CD4-positive, alpha-beta T cell treated with Interleukin-6 for 4 hours (primary cell): ENCODE results near the gene TNFRSF12A.

Source experiments
- DNase-seq: peaks from one replicate; pipeline ENCODE4 v3.0.0-alpha.2; 2020; ENCODE audit warnings: mixed read lengths

TNFRSF12A gene

DNA sequence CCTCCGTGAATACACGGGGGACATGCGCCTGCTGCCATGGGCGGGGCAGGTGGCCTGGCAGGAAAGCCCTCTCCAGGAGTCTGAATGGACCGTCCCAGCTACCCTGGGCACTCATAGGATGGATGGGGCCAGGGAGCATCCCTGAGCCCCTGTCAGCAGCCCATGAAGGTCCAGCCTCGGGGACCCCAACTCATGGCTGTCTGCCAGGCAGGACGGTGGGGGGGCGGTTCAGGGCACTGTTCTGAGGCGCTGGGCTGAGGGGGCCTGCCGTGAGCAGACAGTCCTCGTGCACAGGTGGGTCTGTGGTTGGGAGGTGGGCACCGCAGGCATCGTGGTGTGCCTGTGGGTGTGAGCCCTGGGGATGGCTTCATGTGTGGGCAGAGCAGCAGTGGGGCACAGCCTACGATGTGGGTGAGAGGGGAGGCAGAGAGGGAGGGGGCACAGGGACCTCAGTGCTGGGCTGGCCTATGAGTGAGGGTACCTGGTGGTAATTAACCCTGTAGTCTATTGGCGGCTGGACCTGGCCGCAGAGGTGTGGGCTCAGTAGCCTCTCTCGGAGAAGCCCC lies 33.5 kb upstream of the TNFRSF12A start:
- no peak for DNase-seq

DNA sequence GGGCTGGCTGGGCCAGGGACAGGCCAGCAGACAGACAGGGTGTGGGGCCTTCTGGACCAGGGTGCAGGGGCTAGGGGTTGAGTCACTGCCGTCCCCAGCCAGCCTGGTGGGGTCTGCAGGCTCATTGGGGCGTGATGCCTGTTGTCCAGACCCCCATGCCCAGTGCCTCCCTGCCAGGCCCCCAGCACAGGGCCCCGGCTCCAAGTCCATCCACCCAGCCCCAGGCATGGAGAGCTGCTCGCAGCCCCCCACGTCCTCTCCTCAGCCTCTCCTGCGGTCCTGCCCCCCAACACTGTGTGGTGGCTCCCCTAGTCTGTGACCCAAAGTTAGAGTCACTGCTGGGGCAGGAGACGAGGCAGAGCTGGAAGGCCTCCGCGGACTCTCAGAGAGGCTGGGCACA lies 32.9 kb upstream of the TNFRSF12A start:
- no peak for DNase-seq

DNA sequence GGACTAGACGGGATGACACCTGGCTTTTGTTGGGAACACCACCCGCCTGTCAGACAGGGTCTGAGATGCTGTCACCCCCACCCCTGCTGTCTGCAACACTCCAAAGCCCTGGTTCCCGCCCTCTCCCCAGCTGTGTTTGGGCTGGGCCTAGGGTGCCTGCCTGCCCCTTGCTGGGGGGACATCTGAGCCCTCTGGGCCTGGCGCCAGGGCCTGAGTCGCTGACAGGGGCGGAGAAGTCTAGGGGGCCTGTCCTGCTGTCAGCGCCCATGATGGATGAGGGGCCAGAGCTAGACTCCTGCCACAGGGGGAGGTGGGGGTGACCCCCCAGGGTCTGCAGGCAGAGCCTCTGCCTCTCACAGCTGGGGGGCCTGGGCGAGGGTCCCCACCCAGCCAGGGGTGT lies 32.3 kb upstream of the TNFRSF12A start:
- no peak for DNase-seq

DNA sequence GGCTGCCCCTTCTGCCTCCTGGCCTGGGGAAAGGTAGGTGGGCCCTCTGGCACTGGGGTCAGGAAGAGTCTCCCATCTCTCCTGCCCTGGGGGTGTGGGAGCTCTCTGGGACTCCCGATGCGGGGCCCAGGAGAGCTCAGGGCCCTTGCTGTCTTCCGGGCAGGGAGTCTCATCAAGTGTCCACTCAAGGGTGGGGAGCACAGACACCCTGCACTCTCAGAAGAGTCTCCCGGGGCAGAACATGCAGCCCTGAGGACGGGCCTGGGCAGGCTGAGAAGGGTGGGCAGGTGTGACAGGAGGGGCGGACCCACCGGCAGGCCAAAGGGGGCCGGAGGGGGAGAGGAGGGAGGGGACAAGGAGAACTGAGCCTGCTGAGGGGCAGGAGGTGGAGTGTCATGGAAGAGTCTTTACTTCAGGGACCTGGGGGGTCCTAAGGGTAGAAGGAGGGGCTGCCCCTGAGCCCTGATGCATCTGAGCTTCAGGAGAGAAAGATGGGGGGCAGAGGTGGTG lies 31.5 kb upstream of the TNFRSF12A start:
- DNase-seq: no peak

DNA sequence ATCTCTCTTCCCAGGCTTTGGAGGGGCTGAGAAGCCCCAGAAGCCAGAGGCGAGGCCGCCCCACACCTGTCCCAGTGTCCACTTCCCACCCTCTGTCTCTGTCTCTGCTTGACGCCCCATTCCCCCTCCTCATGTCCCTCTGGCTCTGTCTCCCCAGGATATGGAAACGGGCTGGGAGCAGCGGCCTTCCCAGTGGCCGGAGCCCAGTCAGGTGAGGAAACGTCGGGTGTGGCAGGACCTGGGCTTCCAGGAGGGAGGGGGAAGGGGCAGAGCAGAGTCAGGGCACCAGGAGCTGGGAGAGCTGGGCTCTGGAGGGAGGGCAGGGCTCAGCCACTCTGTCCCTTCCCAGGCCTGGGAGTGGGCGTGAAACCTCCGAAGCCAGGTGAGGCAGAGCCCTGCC lies 29.3 kb upstream of the TNFRSF12A start:
- no peak for DNase-seq

DNA sequence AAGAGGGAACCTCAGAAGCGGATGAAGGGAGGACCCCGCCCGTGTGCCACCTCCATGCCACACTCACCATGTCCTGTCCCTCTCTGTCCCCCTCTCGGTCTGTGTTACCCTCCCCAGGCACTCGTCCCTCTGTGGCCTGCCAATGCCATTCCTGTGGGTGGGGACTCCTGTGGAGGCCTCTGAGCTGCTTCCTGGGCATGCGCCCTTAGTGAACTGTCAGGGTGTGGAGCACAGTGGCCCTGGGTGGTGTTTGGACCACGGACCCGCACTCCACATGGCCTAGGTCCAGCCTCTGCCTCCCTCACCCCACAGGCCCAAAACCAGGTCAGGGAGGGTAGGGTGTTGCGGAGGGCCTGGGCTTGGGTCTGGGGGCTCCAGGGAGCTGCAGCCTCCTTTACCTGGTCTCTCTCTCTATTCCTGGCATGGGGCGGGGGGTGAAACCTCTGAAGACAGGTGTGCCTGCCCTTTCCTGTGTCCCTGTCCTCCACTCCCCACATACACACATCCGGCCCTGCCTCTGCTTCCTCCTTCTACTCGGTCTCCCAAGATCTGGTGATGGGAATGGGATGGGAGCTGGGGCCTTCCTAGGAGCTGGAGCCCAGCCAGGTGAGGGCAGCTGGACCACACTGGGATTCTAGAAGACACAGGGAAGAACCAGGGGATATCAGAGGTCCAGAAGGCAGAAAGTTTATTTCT lies 28.5 kb upstream of the TNFRSF12A start:
- DNase-seq: no peak

DNA sequence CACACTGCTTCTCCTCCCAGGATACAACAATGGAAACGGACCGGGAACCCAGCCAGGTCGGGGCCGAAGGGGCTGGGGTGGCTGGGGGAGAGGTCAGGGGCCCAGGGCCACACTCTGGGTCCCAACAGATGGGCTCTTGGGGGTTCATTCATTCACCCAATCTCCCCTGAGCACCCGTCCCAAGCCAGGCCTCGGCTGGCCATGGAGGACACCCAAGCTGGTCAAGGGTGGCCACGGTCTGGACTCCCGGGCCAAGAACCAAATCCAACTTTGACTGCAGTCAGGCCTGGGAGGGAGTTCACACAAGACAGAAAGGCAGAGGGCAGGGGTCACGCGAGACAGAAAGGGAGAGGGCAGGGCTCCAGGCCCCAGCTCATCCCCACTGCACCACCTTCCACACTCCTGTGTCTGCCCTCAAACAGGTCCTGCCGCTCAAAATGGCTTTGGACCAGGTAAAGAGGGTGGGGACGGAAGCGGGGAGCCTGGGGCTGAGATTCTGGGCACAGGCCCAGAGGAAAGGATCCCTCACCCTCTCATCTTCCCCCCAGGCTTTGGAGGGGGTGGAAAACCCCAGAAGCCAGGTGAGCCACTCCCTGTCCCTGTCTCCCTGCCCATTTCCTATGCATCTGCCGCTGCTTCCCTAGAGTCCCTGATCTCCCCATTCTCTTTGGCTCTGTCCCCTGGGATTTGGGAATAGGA lies 27.6 kb upstream of the TNFRSF12A start:
- DNase-seq: no peak

DNA sequence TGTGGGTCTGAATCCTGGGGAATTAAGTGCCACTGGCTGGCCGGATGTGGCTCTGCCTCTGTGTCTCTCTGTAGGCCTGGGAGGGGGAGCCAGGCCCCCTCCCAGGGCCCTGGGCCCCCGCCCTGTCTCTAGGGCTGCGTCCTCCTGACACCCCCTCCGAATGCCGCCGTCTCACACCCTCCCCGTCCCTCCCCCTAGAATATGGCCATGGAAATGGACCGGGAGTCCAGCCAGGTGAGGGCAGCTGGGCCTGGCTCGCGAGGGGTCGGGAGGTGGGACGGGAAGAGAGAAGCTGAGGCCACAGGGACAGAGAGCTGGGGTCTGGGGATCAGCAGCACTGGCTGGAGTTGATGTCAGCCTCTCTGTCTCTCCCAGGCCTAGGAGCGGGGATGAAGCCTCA lies 23.9 kb upstream of the TNFRSF12A start:
- no peak for DNase-seq

DNA sequence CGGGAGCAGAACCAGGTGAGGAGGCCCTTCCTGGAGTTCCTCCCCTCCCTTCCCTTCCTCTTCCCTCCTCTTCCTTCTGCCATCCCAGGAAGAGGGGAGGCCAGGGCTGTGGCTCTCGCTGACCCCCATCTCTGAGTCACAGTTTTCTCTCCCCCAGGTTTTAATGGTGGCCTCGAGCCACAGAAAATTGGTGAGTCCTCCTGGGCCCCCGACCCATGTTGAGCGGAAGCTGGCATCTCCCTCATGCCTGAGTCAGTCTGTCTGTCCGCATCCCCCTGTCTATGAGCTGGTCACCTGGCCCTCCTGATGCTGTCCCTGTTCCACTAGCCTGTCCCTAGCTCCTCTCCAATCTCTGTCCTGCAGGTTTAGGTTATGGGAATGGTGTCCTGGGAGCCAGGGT lies 20.2 kb upstream of the TNFRSF12A start:
- DNase-seq: no peak

DNA sequence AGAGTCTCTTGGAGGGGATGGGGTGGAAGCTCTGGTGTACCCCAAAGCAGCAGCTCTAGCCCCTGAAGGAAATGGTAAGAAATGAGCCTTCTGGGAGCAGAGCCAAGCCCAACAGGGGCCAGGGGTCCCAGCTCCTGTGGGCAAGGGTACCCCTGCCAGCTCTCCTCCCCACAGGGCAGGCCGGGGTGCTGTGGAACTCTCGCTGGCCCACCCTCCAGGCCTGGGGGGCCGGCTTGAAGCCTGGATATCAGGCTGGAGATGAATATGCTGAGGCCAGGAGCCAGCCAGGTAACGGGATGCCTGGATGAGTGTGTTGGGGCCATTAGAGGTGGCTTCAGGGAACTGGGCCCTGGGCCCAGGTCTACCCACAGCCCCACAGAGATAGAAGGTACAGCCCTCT lies 19.6 kb upstream of the TNFRSF12A start:
- DNase-seq: no peak

DNA sequence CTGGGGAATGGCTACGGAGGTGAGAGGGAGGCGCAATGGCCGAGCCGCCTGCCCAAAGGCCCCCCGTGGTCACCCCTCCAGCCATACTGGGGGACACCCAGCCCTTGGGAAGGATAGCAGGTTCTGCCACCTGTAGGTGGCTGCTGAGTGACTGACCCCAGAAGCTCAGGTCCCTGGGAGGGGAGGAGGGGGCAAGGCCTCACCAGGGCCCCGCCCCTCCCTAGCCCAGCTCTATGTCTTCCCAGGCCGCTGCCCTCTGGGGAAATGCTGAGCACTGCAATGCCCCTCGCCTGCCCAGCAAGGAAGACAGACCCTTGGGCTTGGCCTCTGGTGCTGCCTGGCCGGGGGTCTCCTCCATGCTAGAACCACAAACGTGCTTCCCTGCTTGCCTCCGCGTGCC lies 18.9 kb upstream of the TNFRSF12A start:
- no peak for DNase-seq

DNA sequence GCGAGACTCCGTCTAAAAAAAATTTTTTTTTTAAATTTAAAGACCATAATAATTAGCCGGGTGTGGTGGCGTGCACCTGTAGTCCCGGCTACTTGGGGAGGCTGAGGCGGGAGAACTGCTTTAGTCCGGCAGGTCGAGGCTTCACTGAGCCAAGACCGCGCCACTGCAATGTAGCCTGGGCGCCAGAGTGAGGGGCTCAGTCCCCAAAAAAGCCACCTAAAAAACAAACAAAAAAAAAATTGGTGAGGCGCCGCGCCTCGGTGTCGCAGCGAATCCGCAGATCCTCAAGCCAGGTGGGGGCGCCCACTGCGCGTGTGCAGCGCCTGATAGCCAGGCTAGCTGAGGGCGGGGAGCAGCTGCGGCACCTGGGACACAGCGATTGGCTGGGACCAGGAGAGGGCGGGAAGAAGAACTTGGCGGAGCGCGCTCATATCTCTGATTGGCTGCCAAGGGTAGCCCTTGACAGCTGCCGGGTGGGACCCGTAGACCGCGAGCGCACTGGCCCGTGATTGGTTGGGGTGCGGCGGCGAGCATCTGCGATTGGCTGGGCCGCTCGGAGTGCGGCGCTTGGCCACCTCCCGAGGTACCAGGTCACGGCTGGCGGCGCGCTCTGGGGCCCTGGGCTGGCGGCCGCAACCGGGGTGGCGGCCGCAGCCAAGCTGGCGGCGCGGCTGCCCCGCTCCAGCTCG lies 16.4 kb upstream of the TNFRSF12A start:
- peak; percentile 97 for DNase-seq

DNA sequence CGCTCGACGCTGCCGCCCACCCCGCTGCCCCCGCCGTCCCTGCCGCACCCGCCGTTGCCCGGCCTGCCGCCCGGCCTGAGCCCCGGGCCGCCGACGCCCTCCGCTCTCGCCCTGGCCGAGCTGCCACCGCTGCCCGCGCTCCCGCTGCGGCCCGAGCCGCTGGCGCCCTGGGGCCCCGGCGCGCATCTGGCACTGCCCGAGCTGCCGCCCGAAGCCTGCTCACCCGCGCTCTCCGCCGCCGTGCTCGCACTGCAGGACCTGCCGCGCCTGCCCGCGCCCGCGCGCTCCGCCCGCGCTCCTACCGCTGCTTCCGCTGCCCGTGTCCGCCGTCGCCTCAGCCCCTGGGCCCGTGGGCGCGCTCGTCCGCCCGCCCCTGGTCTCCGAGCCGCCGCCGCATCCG lies 15.8 kb upstream of the TNFRSF12A start:
- DNase-seq: peak; percentile 26

DNA sequence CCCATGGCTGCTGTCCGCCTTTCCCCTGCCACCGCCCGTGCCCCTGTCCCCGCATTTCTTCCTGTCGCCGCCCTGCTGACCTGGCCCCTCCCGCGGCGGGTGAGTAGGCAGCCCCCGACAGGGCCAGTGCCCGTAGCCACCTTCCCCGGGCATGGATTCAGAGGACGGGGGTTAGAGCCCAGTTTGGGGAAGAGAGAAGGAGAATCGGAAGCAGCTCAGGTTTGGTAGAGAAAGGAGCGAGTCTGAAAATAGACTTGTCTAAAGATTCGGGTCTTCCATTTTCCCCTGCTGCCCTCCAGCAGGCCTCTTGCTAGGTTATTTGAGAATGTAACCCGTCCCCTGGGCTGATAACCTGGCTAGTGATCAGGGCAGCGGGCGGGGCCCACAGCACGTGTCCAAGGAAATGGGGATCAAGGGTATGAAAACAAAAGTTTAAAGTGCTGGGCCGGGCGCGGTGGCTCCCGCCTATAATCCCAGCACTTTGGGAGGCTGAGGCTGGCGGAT lies 15.3 kb upstream of the TNFRSF12A start:
- DNase-seq: no peak

DNA sequence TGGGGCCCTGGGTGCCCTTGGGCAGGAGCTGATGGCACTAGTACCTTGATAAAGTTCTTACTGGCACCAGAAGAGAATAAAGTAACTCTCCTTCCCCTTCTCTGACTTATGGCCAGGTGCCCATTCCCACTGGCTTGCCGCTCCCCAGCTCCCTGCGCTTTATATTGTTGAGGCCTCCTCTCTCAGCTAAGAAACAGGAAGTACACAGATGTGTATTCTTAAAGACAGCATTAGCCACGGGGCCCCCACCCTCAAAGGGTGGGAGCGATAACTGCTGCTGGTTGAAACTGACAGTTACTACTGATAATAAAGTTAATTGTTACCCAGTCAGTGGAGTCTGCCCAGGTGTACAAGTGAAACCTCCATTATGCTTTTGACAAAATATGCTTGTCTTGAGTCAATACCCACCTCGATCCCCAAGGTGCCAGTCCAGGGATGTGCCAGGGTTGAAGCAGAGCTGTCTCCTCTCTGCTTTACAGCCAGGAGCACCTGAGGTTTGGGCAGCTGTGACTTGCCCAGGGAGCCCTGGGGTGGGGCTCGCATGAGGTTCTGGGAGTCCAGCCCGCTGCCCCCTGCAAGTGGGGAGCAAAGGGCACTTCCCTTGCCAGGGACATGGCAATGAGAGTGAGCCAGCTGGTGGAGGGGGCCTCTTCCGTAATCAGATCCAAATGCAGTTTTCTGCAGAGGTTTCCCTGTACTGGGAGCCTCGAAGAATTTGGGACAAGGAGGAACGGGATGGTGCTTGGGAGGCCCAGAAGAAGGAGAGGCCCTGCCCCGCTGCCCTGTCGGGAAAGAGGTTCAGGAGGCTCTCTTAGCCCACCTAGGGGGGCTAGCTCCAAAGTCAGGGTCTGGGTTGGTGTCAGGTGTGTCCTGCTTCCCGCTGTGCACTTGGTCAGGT lies 12.9 kb upstream of the TNFRSF12A start:
- no peak for DNase-seq

DNA sequence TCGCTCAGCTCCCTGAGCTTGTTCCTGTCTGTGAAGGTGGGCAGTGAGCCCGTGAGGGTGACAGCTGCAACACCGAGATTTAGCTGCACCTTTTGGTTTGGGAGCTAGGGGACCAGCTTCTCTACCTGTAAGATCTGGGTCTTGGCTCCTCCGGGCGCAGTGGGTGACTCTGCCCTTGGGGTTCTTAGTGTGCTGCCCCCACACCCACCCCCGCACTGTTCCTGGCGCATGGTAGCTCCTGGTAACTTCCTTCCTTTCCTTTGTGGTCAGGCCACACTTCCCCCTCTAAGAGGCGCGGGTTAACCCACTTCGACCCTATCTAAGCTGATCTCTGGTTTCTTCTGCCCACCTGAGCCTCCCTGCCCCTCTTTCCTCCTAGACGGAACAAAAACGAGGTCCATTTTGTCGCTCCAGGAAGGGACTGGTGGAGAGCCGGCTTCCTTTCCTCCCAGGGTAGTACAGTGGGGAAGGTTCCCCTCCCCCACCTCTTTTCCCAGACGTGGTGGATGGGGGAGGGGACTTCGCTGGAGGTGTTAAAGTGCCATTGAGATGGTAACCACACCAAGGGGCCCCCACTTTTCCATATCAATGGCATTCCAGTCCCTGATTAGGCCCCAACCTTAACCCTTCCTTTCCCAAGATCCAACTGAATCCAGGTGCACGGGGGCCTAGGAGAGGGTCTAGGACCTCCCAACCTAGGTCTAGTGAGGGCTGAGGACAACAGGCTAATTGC lies 12.0 kb upstream of the TNFRSF12A start:
- DNase-seq: peak; percentile 45

DNA sequence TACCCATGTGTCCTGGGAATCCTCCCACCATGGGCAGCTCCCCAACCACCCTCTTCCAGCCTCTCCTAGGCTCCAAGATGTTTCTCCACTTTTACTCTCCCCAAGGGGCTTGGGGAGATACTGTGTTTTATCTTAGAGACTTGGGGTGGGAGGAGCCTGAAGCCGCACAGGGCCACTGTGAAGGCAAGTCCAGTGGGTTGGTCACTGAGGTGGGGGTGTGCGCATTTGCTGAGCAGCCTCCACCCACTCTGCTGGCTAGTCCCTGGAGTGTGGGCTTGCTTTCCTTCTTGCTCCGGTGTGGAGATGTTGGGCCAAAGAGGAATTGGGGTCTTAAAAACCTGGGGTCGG lies 11.5 kb upstream of the TNFRSF12A start:
- DNase-seq: no peak

DNA sequence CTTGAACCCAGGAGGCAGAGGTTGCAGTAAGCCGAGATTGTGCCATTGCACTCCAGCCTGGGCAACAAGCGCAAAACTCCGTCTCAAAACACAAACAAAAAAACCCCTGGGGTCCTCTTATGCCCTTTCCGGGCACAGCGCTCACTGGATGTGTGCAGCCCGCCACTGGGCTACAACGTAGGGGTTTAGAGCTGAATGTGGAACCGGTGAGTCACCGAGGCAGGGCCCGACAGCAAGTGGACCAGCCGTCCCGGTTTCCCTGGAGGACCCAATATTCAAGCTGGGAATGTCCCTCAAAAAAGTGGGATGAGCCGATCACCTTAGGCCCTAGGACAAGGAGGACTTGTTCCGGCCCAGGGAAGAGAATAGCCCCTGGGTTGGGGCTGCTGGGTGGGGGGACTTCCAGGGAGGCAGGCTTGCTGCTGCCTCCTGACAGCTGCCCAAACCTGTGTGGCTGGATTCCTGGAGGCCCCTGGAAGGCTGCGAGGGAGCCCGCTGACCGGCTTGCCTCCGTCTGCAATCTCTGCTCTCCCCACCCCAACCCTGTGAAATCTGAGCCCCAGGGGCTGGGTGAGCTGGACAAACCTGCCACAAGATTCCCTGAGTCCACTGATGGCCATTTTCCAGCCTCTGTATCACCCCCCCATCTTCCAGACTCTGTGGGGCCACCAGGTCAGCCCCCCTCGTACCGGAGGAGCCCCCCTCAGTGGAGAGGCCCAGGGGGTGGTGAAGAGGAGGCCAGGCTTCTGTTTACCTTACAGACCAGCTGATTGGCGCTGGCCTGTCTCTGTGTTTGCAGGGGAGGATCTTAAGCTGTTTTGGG lies 10.4 kb upstream of the TNFRSF12A start:
- DNase-seq: no peak

DNA sequence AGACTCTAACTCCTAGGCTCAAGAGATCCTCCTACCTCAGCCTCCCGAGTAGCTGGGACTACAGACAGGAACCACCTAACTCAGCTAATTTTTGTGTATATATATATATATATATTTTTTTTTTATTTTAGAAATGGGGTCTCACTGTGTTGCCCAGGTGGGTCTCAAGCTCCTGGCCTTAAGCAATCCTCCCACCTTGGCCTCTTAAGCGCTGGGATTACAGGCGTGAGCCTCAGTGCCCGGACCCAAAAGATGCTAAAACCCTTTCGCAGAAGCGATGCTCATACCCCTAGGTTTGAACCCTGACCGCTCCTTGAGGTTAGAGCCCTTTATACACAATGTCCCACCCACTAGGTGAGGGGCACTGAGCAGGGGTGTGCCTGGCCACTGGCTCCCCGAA lies 9.7 kb upstream of the TNFRSF12A start:
- no peak for DNase-seq

DNA sequence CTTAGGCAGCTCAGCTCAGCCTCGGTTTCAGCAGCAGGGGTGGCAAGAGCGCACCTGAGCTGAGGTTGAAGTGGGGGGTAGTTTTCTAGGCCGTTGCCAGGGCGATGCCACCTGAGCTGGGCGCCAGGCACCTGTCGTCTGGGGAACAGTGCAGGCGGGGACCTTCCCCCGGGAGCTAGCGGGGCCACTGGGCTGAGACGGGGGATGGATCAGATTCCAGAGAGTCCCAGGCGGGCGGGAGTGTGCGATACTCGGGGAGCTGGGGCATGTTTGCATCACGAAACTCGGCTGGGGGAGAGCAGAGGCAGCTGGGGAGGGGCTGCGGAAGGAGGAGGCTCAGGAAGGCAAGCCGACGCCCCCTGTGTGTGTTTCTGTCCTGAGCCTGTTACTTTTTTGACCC lies 7.9 kb upstream of the TNFRSF12A start:
- no peak for DNase-seq
